ENCODE measurements around the gene NOXA1. TPM values are rescaled to one million over a fixed set of nuclear protein-coding genes. Genes with fewer than 3 reads are reported as not detected.

NOXA1 gene
- total and polyA plus RNA-seq, 9 of the 15 experiments (the other 6 are each of a cell fraction or from before 2014, with no cell fraction given): 0.07 to 1.2 (median 0.20) TPM; not detected in 4

- FAIRE-seq: no peak
- intact Hi-C loops (cut with micrococcal nuclease) (loop anchor here (10.0 kb wide), 1 partner anchor 93 kb away; no protein-coding TSS in a partner anchor), in situ Hi-C loops (cut with MboI) (no loop called here)
- Histone ChIP-seq H3K9me1 (ENCODE audit: control insufficient read depth, insufficient read depth, low read length) (no peaks in the 10 kb centered on the region), H3K4me2 (ENCODE audit: insufficient read depth, low read length) (peak overlapping the region; percentile 33; the same call in 1 of the 2 replicates), H3K4me3 (no peak overlapping the region), H2AFZ (ENCODE audit: low read depth, low read length) (no peak overlapping the region), H3K27me3 (ENCODE audit: control insufficient read depth in 2 of 2, insufficient read depth in 2 of 2, low read length in 2 of 2) (no peaks in the 10 kb centered on the region), H3K27ac (ENCODE audit: extremely low read depth, low read depth, low read length) (no peak overlapping the region), H3K36me3 (ENCODE audit: control insufficient read depth, insufficient read depth, low read length) (no peaks in the 10 kb centered on the region), H3K9me3 (replicated peaks; ENCODE audit: control insufficient read depth, insufficient read depth, low read depth, low read length) (no peaks in the 10 kb centered on the region), H3K4me1 (replicated peaks in 1 of 2; ENCODE audit: control insufficient read depth in 2 of 2, insufficient read depth in 2 of 2, low read length in 2 of 2) (peaks cover 8 to 46% of the 10 kb centered on the region in 2 experiments; a peak in 4 of 5 replicates), H4K20me1 (replicated peaks; ENCODE audit: control insufficient read depth, insufficient read depth, low read length) (no peaks in the 10 kb centered on the region), H3K9ac (ENCODE audit: insufficient read depth in 1 of 2, low read depth in 2 of 2, low read length in 2 of 2) (no peak overlapping the region), H3K79me2 (ENCODE audit: control insufficient read depth, insufficient read depth, low read length) (no peaks in the 10 kb centered on the region)
- POLR2A ChIA-PET: interaction anchor here (0.6 kb wide), 1 partner anchor 165 kb away, joined by 3 read pairs; no protein-coding TSS in a partner anchor
- no peak for ATAC-seq
- no peak for DNase-seq (ENCODE audit: extremely low read depth in 1 of 4, low spot score in 3 of 4)
- no peak for TF ChIP-seq COPS2 (conservative IDR thresholded peaks at IDR 0.05)
- TF ChIP-seq VEZF1 (CRISPR knock-in tag; IDR thresholded peaks at IDR 0.05): peak; percentile 1; the same call in 1 of the 2 replicates
- WGBS (ENCODE audit: insufficient coverage, low coverage, missing lambda C conversion rate): 23% methylated on average over 6 of the region's 7 CpGs
- BruUV-seq (replicated peaks): no TSS peak
- CTCF ChIA-PET (ENCODE audit: low intra/inter-chr PET ratio): no interaction called here
Observed at GRCh38 chr9:137441935-137442321, 18.7 kb downstream of the NOXA1 start.
